22Rv1 (cell line): ENCODE data around the gene IL1RAPL2.

ENCODE experiments used
- CTCF ChIP-seq: fragments of 450-650 bp; IDR thresholded peaks from 2 replicates; pipeline ENCODE4 v1.5.1; 2017; ENCODE audit warnings: mild to moderate bottlenecking
- ZFX ChIP-seq: fragments of 450-650 bp; IDR thresholded peaks from 2 replicates; pipeline ENCODE4 v1.6.1; 2017; ENCODE audit warnings: antibody characterized with exemption, borderline replicate concordance

GRCh38 chrX:105526431-105526830, 960.4 kb downstream of the IL1RAPL2 start:
- TF ChIP-seq CTCF = no peak
- no peak for TF ChIP-seq ZFX
